Smooth muscle cell (in vitro differentiated cells): ENCODE results near the gene NASP. TPM values are rescaled to one million over a fixed set of nuclear protein-coding genes. Genes with fewer than 3 reads are reported as not detected.

ENCODE experiments used
- DNase-seq: peaks from one replicate; lab custom pipeline; 2025; ENCODE audit not compliant: unreplicated experiment; lab: John Stamatoyannopoulos, UW
- H2AFZ ChIP-seq: fragments of 200-600 bp; sonication (generic); 2 replicates; pipeline ENCODE4 v1.6.0; 2016; ENCODE audit warnings: antibody characterized with exemption, low read depth, mild to moderate bottlenecking
- H3F3A ChIP-seq: fragments of 200-600 bp; sonication (generic); 2 replicates; pipeline ENCODE4 v1.6.0; 2017; ENCODE audit warnings: antibody characterized with exemption, low read depth
- H3K27ac ChIP-seq: fragments of 200-600 bp; sonication (generic); 2 replicates; pipeline ENCODE4 v1.5.1; 2016; ENCODE audit warnings: low read depth, mild to moderate bottlenecking
- H3K27me3 ChIP-seq: fragments of 200-600 bp; sonication (generic); 2 replicates; pipeline ENCODE4 v1.6.1; 2016; ENCODE audit warnings: low read depth, mild to moderate bottlenecking
- H3K36me3 ChIP-seq: fragments of 200-600 bp; sonication (generic); 2 replicates; pipeline ENCODE4 v1.5.1; 2016; ENCODE audit warnings: low read depth
- H3K4me1 ChIP-seq: fragments of 200-600 bp; sonication (generic); 2 replicates; pipeline ENCODE4 v1.5.1; 2016; ENCODE audit warnings: low read depth
- H3K4me2 ChIP-seq: fragments of 200-600 bp; sonication (generic); 2 replicates; pipeline ENCODE4 v1.6.0; 2016; ENCODE audit warnings: mild to moderate bottlenecking
- H3K4me3 ChIP-seq: fragments of 200-600 bp; sonication (generic); 2 replicates; pipeline ENCODE4 v1.5.1; 2016; ENCODE audit warnings: mild to moderate bottlenecking
- H3K79me2 ChIP-seq: fragments of 200-600 bp; sonication (generic); 2 replicates; pipeline ENCODE4 v1.6.0; 2016; ENCODE audit warnings: low read depth, mild to moderate bottlenecking
- H3K9ac ChIP-seq: fragments of 200-600 bp; sonication (generic); 2 replicates; pipeline ENCODE4 v1.6.0; 2016; ENCODE audit warnings: low read depth
- H3K9me3 ChIP-seq: fragments of 200-600 bp; sonication (generic); replicated peaks from 2 replicates; pipeline ENCODE4 v1.5.1; 2016; ENCODE audit warnings: low read depth
- H4K20me1 ChIP-seq: fragments of 200-600 bp; sonication (generic); 2 replicates; pipeline ENCODE4 v1.6.0; 2016; ENCODE audit warnings: low read depth
- WGBS: methylation state at CpG from one replicate; pipeline ENCODE4 v1.1.7; 2016; ENCODE audit warnings: low lambda C conversion rate; 5-methylcytosine and 5-hydroxymethylcytosine counted together
- polyA plus RNA-seq: library from polyadenylated mRNA; unstranded; fragments of >200 nt; fragmentation: Nextera tagmentation; extraction: Ambion mirVana; gene quantifications from 2 replicates; pipeline ENCODE4 v1.2.1, GENCODE V29; 2016
- total RNA-seq: library from RNA; depleted of rRNA; stranded (reverse); fragments of >200 nt; gene quantifications from 2 replicates; pipeline ENCODE4 v1.2.3, GENCODE V29; 2014
- TF ChIP-seq, protein P1 (sequence below): fragments of 200-600 bp; sonication (generic); IDR thresholded peaks from 2 replicates; pipeline ENCODE4 v1.5.1; 2017; ENCODE audit warnings: borderline replicate concordance, mild to moderate bottlenecking, antibody characterized with exemption; ENCODE audit not compliant: insufficient read depth, poor library complexity, severe bottlenecking

NASP gene
- total and polyA plus RNA-seq, 2 experiments from 2014 or later, result 44.9 to 83.0 TPM

DNA sequence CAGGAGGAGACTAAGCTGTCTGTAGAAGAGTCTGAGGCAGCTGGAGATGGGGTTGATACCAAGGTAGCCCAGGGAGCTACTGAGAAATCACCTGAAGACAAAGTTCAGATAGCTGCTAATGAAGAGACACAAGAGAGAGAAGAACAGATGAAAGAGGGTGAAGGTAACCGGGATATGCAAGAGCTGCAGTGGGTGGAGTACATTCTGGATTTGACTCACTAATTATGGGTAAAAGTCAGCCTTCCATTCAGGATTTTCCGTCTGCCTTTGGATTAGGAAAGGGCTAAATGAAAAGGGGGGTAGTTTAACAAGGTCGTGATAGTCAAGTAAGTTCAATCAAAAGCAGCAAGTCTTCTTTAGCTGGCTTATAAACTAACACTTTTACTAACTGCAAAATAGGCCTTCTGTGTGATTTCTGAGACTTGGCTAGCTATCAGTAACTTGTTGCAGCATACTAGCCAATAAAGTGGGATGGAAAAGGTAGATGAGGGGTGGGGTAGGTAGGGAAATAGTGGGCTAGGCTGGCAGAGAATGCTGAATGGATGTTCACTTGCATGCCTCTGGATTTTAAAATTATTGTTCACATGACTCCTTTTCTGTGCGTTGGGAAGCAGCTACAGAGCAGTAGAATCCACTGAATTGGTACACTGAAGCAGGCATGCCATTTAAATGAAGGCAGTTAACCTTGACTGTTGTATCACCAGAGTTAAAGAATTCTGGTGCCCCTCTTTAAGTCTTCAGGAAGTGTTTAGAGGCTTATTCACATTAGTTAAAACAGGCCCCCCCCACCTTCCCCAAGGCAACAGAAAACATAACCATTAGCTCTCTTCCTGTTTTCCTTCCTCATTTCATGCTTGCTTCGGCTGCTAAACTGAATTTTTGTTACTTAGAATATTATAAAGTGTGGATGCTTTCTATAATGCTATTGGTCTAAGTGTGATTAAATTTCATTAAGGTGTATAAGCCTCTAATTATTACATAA lies 24.6 kb downstream of the NASP start:
- no peaks in the 10 kb centered on the region for H3K9me3 ChIP-seq

DNA sequence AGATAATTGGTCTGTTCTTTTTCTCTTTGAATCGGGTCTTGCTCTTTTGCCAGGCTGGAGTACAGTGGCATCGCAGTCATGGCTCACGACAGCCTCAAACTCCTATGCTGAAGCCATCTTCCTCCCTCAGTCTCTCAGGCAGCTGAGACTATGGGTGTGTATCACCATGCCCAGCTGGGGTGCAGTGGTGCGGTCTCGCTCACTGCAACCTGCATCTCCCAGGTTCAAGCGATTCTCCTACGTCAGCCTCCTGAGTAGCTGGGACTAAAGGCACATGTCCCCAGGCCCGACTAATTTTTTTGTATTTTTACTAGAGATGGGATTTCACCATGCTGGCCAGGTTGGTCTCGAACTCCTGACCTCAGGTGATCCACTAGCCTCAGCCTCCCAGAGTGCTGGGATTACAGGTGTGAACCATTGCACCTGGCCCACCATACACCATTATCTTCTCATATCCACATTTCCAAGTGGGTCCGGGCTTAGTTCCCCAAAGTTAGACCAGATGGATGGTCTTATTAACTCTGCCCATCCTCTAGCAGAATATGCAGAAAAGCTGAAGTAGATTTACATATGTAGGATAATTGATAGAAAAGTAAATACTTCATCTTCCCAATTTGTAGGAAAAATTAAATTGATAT lies 26.9 kb downstream of the NASP start:
- no peak overlapping the region for H3K4me2 ChIP-seq
- H4K20me1 ChIP-seq, result peaks cover 19% of the 10 kb centered on the region
- no peak overlapping the region for H3K9ac ChIP-seq
- no peaks in the 10 kb centered on the region for H3K27me3 ChIP-seq
- H3K4me1 ChIP-seq, result no peaks in the 10 kb centered on the region
- H3F3A ChIP-seq, result no peaks in the 10 kb centered on the region
- H2AFZ ChIP-seq, result no peak overlapping the region
- DNase-seq, result no peak
- H3K27ac ChIP-seq, result no peak overlapping the region
- peaks cover 10% of the 10 kb centered on the region for H3K36me3 ChIP-seq
- no peaks in the 10 kb centered on the region for H3K9me3 ChIP-seq
- 99% methylated on average over 10 of the region's 10 CpGs for WGBS
- no peak overlapping the region for H3K4me3 ChIP-seq
- TF ChIP-seq, protein P1, sequence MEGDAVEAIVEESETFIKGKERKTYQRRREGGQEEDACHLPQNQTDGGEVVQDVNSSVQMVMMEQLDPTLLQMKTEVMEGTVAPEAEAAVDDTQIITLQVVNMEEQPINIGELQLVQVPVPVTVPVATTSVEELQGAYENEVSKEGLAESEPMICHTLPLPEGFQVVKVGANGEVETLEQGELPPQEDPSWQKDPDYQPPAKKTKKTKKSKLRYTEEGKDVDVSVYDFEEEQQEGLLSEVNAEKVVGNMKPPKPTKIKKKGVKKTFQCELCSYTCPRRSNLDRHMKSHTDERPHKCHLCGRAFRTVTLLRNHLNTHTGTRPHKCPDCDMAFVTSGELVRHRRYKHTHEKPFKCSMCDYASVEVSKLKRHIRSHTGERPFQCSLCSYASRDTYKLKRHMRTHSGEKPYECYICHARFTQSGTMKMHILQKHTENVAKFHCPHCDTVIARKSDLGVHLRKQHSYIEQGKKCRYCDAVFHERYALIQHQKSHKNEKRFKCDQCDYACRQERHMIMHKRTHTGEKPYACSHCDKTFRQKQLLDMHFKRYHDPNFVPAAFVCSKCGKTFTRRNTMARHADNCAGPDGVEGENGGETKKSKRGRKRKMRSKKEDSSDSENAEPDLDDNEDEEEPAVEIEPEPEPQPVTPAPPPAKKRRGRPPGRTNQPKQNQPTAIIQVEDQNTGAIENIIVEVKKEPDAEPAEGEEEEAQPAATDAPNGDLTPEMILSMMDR, result no peak
- no peaks in the 10 kb centered on the region for H3K79me2 ChIP-seq

More for the DNA sequence above, 24.6 kb downstream of the NASP start:
- H3K4me1 ChIP-seq, result no peaks in the 10 kb centered on the region
- H3K27me3 ChIP-seq, result no peaks in the 10 kb centered on the region
- no peak overlapping the region for H3K27ac ChIP-seq
- H3K79me2 ChIP-seq, result peaks cover 6% of the 10 kb centered on the region
- no peaks in the 10 kb centered on the region for H3K36me3 ChIP-seq
- H3K9ac ChIP-seq, result no peak overlapping the region
- no peak overlapping the region for H3K4me3 ChIP-seq
- H3K4me2 ChIP-seq, result no peak overlapping the region
- H3F3A ChIP-seq, result no peaks in the 10 kb centered on the region
- DNase-seq, result no peak
- 85% methylated on average over 5 of the region's 5 CpGs for WGBS
- H4K20me1 ChIP-seq, result peaks cover 19% of the 10 kb centered on the region
- TF ChIP-seq, protein P1, result no peak
- no peak overlapping the region for H2AFZ ChIP-seq

DNA sequence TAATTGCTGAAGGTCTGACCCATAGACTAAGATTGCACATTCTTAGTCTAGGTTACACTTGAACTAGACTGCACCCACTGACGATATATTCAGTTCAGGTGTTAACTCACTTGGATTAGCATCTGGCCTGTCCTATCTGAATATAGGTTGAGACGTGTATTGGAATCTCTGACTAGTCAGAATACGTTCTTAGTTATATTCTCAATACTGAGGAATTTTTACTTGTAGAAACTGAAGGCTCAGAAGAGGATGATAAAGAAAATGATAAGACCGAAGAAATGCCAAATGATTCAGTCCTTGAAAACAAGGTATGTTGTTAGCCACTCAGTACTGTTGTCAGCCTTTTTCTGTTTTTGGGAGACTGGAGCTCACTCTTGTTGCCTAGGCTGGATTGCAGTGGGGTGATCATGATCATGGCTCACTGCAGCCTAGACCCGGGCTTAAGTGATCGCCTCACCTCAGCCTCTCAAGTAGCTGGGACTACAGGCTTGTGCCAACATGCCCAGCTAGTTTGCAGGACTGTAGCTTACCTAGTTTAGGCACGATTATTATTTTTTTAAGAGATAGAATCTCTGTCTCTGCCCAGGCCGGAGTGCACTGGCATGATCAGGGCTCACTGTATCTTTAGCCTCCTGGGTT lies 29.2 kb downstream of the NASP start:
- Histone ChIP-seq H3K4me1 (no peaks in the 10 kb centered on the region), H3K27me3 (no peaks in the 10 kb centered on the region), H3K9me3 (no peaks in the 10 kb centered on the region), H3K4me2 (no peak overlapping the region), H2AFZ (no peak overlapping the region), H3K36me3 (peaks cover 20% of the 10 kb centered on the region), H4K20me1 (peaks cover 13% of the 10 kb centered on the region), H3K4me3 (no peak overlapping the region), H3K79me2 (no peaks in the 10 kb centered on the region), H3K27ac (no peak overlapping the region), H3K9ac (no peak overlapping the region), H3F3A (no peaks in the 10 kb centered on the region)
- 81% methylated on average over 8 of the region's 8 CpGs for WGBS
- no peak for DNase-seq
- TF ChIP-seq, protein P1, result no peak
